Testis (tissue), 3 donors: ENCODE results near the gene ASPM. TPM values are rescaled to one million over a fixed set of nuclear protein-coding genes. Genes with fewer than 3 reads are reported as not detected.

Experiments
- DNase-seq: peaks from one replicate; pipeline ENCODE4 v3.0.0-alpha.2; 2019
- H3K27ac ChIP-seq, 2 donors: fragments of 200-600 bp; sonication (generic); one replicate each; pipeline ENCODE4 v1.5.1; 2019
- H3K27me3 ChIP-seq: fragments of 200-600 bp; sonication (generic); one replicate; pipeline ENCODE4 v1.5.1; 2019
- H3K36me3 ChIP-seq: fragments of 200-600 bp; sonication (generic); one replicate; pipeline ENCODE4 v1.5.1; 2017; ENCODE audit warnings: low read depth; ENCODE audit errors: missing control alignments
- H3K4me1 ChIP-seq: fragments of 200-600 bp; sonication (generic); one replicate; pipeline ENCODE4 v1.5.1; 2019
- H3K4me3 ChIP-seq, 2 donors: fragments of 200-600 bp; sonication (generic); one replicate each; pipeline ENCODE4 v1.5.1; 2017 to 2019
- H3K9me3 ChIP-seq: fragments of 200-600 bp; sonication (generic); one replicate; pipeline ENCODE4 v1.5.1; 2017
- POLR2A ChIP-seq: fragments of 450-650 bp; IDR thresholded peaks from one replicate; pipeline ENCODE4 v1.6.1; 2017; ENCODE audit warnings: antibody characterized with exemption, mild to moderate bottlenecking, moderate library complexity
- WGBS, 2 donors: methylation state at CpG; one replicate each; pipeline ENCODE4 v1.1.5; 2018; 5-methylcytosine and 5-hydroxymethylcytosine counted together
- intact Hi-C: fragments of 100-400 bp; cut with DNase I; formaldehyde crosslinking; loops from one replicate; pipeline ENCODE4 v1.15.1; 2023; ENCODE audit warnings: low total_unique reads
- polyA plus RNA-seq: library from polyadenylated mRNA; stranded (reverse); fragments of 350-450 nt; fragmentation: Illumina TruSeq; extraction: RNeasy Lipid Tissue Mini Kit (QIAGEN cat#74804); gene quantifications from one replicate; pipeline ENCODE4 v1.2.3, GENCODE V29; 2014; ENCODE audit warnings: low read depth, low replicate concordance; ENCODE audit not compliant: insufficient read depth
- total RNA-seq, 2 donors: library from RNA; depleted of rRNA; stranded (reverse); fragments of >200 nt; gene quantifications; one replicate each; pipeline ENCODE4 v1.2.3, GENCODE V29; 2016
- TF ChIP-seq, protein P1 (sequence below), 3 experiments: fragments of 450-650 bp in 2 of 3; fragments of 200-600 bp in 1 of 3; sonication (generic) in 1 of 3; IDR thresholded peaks; one replicate each; pipeline ENCODE4 v1.5.1; 2016 to 2019; ENCODE audit warnings: antibody characterized with exemption in 3 of 3, mild to moderate bottlenecking in 2 of 3, moderate library complexity in 1 of 3

The ASPM gene
- total and polyA plus RNA-seq, 3 donors from 2014 or later, result 1.6 to 13.4 (median 10.6) TPM

- Histone ChIP-seq H3K27ac (no peak overlapping the region), H3K4me1 (no peaks in the 10 kb centered on the region), H3K4me3 (no peak overlapping the region), H3K27me3 (no peaks in the 10 kb centered on the region), H3K9me3 (no peaks in the 10 kb centered on the region), H3K36me3 (no peaks in the 10 kb centered on the region)
- no peak for DNase-seq
- WGBS, 2 donors, result 51 to 63% methylated on average over 5 of the region's 5 CpGs
- no peak for TF ChIP-seq POLR2A
- TF ChIP-seq, protein P1, sequence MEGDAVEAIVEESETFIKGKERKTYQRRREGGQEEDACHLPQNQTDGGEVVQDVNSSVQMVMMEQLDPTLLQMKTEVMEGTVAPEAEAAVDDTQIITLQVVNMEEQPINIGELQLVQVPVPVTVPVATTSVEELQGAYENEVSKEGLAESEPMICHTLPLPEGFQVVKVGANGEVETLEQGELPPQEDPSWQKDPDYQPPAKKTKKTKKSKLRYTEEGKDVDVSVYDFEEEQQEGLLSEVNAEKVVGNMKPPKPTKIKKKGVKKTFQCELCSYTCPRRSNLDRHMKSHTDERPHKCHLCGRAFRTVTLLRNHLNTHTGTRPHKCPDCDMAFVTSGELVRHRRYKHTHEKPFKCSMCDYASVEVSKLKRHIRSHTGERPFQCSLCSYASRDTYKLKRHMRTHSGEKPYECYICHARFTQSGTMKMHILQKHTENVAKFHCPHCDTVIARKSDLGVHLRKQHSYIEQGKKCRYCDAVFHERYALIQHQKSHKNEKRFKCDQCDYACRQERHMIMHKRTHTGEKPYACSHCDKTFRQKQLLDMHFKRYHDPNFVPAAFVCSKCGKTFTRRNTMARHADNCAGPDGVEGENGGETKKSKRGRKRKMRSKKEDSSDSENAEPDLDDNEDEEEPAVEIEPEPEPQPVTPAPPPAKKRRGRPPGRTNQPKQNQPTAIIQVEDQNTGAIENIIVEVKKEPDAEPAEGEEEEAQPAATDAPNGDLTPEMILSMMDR (IDR thresholded peaks at IDR 0.05), result no peak
- intact Hi-C loops, result no loop called here
Observed at GRCh38 chr1:197144570-197145325, 1.7 kb downstream of the ASPM start.

- H3K27ac ChIP-seq, result no peak overlapping the region
- no peaks in the 10 kb centered on the region for H3K27me3 ChIP-seq
- TF ChIP-seq, protein P1 (IDR thresholded peaks at IDR 0.05), result no peak
- no peak for TF ChIP-seq POLR2A
- H3K9me3 ChIP-seq, result no peaks in the 10 kb centered on the region
- H3K4me1 ChIP-seq, result no peaks in the 10 kb centered on the region
- WGBS, 2 donors, result 70 to 80% methylated on average over 5 of the region's 5 CpGs
- no peaks in the 10 kb centered on the region for H3K36me3 ChIP-seq
- intact Hi-C loops, result no loop called here
- H3K4me3 ChIP-seq, result no peak overlapping the region
- no peak for DNase-seq
Observed at GRCh38 chr1:197143276-197143675, 3.2 kb downstream of the ASPM start.

GRCh38 chr1:197141575-197141974 is 4.9 kb downstream of the ASPM start:
- H3K27ac ChIP-seq, result no peak overlapping the region
- no peak overlapping the region for H3K4me3 ChIP-seq
- intact Hi-C loops, result no loop called here
- 95 to 97% methylated on average over 1 of the region's 1 CpG for WGBS, 2 donors
- no peak for DNase-seq
- H3K27me3 ChIP-seq, result no peaks in the 10 kb centered on the region
- no peak for TF ChIP-seq POLR2A
- TF ChIP-seq, protein P1 (IDR thresholded peaks at IDR 0.05), result no peak
- H3K36me3 ChIP-seq, result no peaks in the 10 kb centered on the region
- H3K4me1 ChIP-seq, result no peaks in the 10 kb centered on the region
- no peaks in the 10 kb centered on the region for H3K9me3 ChIP-seq

DNA sequence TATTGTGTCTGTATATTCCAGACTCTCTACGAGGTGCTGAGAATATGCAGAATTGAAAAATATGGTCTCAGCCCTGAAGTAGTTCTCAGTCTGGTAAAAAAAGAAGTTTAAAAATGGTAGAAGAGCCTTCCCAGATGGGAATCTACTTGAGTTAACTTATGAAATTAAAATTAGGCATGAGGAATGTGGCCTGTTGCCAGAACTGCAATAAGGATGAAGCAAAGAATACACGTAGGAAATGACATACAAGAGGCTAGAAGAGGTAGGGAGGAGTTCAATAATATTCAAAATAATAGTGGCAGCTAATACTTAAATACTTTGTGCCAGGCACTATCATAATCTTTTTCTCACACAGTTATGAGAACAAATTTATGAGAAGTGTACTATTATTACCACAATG is 6.3 kb downstream of the ASPM start:
- no peak overlapping the region for H3K27ac ChIP-seq
- no peaks in the 10 kb centered on the region for H3K27me3 ChIP-seq
- TF ChIP-seq, protein P1 (IDR thresholded peaks at IDR 0.05), result no peak
- no peak for TF ChIP-seq POLR2A
- no peak overlapping the region for H3K4me3 ChIP-seq
- intact Hi-C loops, result no loop called here
- no peaks in the 10 kb centered on the region for H3K9me3 ChIP-seq
- no peaks in the 10 kb centered on the region for H3K4me1 ChIP-seq
- DNase-seq, result no peak
- no peaks in the 10 kb centered on the region for H3K36me3 ChIP-seq
- WGBS, 2 donors, result 88 to 90% methylated on average over 2 of the region's 2 CpGs

DNA sequence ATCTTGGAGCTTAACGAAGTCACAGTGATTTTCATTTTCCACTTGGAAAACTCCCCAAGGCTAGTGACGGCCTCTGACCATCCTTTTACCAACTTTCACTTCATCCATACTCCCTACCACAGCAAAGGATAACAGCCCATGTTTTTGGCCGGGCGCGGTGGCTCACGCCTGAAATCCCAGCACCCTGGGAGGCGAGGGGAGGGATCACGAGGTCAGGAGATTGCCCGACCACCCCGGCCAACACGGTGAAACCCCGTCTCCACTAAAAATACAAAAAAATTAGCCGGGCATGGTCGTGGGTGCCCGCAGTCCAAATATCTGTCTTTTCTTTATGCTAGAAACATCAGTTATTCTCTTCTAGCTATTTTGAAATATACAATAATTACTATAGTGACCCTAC is 7.3 kb downstream of the ASPM start:
- no peaks in the 10 kb centered on the region for H3K36me3 ChIP-seq
- no peak overlapping the region for H3K27ac ChIP-seq
- TF ChIP-seq, protein P1 (IDR thresholded peaks at IDR 0.05), result no peak
- no peak for TF ChIP-seq POLR2A
- intact Hi-C loops, result no loop called here
- H3K9me3 ChIP-seq, result no peaks in the 10 kb centered on the region
- no peaks in the 10 kb centered on the region for H3K27me3 ChIP-seq
- DNase-seq, result no peak
- no peaks in the 10 kb centered on the region for H3K4me1 ChIP-seq
- H3K4me3 ChIP-seq, result no peak overlapping the region
- 94 to 95% methylated on average over 15 of the region's 15 CpGs for WGBS, 2 donors
